Natural killer cell (primary cell): ENCODE measurements around the gene HIRIP3. TPM values are rescaled to one million over a fixed set of nuclear protein-coding genes. Genes with fewer than 3 reads are reported as not detected.
"Not testable (repeated sequence)": the region's sequence is repeated elsewhere in the genome, so short reads cannot be mapped to it uniquely, and the experiment has no call there.

Experiments used
- ATAC-seq, 3 donors: fragments of 150-1000 bp in 2 of 3; fragments of 200-7000 bp in 1 of 3; cut with Tn5 transposase; 1 replicate in 1 of 3; 2 replicates in 2 of 3; pipeline ENCODE4 v1.10.0; 2021; ENCODE audit warnings: mild to moderate bottlenecking in 2 of 3, moderate library complexity in 2 of 3
- DNase-seq, 2 donors: peaks; one replicate each; pipeline versions ENCODE4 v3.0.0 to v3.0.0-alpha.2; 2013 to 2021; ENCODE audit warnings: mixed read lengths in 1 of 2
- H3K27ac ChIP-seq: one replicate; pipeline ENCODE4 v1.5.1; 2013; ENCODE audit warnings: mild to moderate bottlenecking, low read length
- H3K27me3 ChIP-seq: one replicate; pipeline ENCODE4 v1.6.1; 2013; ENCODE audit warnings: low read length; ENCODE audit not compliant: control insufficient read depth, insufficient read depth
- H3K36me3 ChIP-seq: one replicate; pipeline ENCODE4 v1.6.1; 2013; ENCODE audit warnings: low read length; ENCODE audit not compliant: control insufficient read depth, insufficient read depth
- H3K4me1 ChIP-seq: one replicate; pipeline ENCODE4 v1.6.1; 2013; ENCODE audit warnings: low read length; ENCODE audit not compliant: control insufficient read depth, insufficient read depth
- H3K4me3 ChIP-seq: one replicate; pipeline ENCODE4 v1.5.1; 2013; ENCODE audit warnings: low read length
- H3K9me3 ChIP-seq: one replicate; pipeline ENCODE4 v1.6.1; 2013; ENCODE audit warnings: low read length; ENCODE audit not compliant: control insufficient read depth, insufficient read depth
- H3K27ac Mint-ChIP-seq, 2 donors: one replicate each; pipeline ENCODE4 v1.8.0; 2022; ENCODE audit warnings: mild to moderate bottlenecking in 2 of 2, mixed read lengths in 2 of 2, moderate library complexity in 1 of 2
- H3K27me3 Mint-ChIP-seq, 2 donors: one replicate each; pipeline ENCODE4 v1.8.0; 2022; ENCODE audit warnings: low read depth in 2 of 2, mixed read lengths in 2 of 2
- H3K36me3 Mint-ChIP-seq: one replicate; pipeline ENCODE4 v1.8.0; 2022; ENCODE audit warnings: mixed read lengths
- H3K4me1 Mint-ChIP-seq, 2 donors: one replicate each; pipeline ENCODE4 v1.8.0; 2022; ENCODE audit warnings: mixed read lengths in 2 of 2
- H3K4me3 Mint-ChIP-seq: one replicate; pipeline ENCODE4 v1.8.0; 2022; ENCODE audit warnings: mild to moderate bottlenecking, moderate library complexity, mixed read lengths
- H3K9me3 Mint-ChIP-seq, 2 donors: one replicate each; pipeline ENCODE4 v1.8.0; 2022; ENCODE audit warnings: mixed read lengths in 2 of 2
- WGBS: methylation state at CpG from one replicate; pipeline ENCODE4 v1.1.7; 2013; ENCODE audit warnings: missing lambda C conversion rate; ENCODE audit not compliant: insufficient coverage; 5-methylcytosine and 5-hydroxymethylcytosine counted together
- intact Hi-C: fragments of 100-400 bp; cut with micrococcal nuclease; formaldehyde crosslinking; loops from one replicate; pipeline ENCODE4 v1.14.2; 2022
- total RNA-seq, 4 donors: library from RNA; stranded (reverse); fragments of 120-200 nt in 1 of 4; gene quantifications; one replicate each; pipeline versions ENCODE4 v1.2.3 to v1.2.4, GENCODE V29; 2013 to 2022
- TF ChIP-seq, protein P1 (sequence below): fragments of 200-600 bp; IDR thresholded peaks from one replicate; pipeline ENCODE4 v1.8.0; 2022; ENCODE audit warnings: antibody characterized with exemption

HIRIP3 gene
- total RNA-seq, 3 donors from 2014 or later (not counting 1 experiment from before 2014, with no cell fraction given), result 11.1 to 13.4 (median 12.7) TPM

DNA sequence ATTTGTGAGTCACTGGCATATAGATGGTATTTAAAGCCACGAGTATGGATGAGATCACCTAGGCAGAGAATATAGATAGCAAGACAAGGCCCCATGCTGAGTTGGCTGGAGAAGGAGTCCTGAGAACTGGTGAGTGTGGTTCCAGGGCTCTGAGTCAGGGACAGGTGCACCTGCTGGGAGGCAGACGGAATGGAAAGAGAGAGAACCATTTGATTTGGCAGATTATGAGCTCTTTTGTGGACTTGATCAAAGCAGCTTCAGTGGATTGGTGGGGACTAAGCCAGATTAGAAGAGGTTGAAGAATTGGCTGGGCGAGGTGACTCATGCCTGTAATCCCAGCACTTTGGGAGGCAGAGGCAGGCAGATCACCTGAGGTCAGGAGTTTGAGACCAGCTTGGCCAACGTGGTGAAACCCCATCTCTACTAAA is 23.3 kb upstream of the HIRIP3 start:
- Histone ChIP-seq H3K36me3 (no peaks in the 10 kb centered on the region), H3K27me3 (no peaks in the 10 kb centered on the region), H3K27ac (no peak overlapping the region), H3K4me3 (no peak overlapping the region), H3K4me1 (peaks cover 12% of the 10 kb centered on the region), H3K9me3 (no peaks in the 10 kb centered on the region)
- no peaks in the 10 kb centered on the region for H3K9me3 Mint-ChIP-seq
- no peak overlapping the region for H3K4me3 Mint-ChIP-seq
- 77% methylated on average over 3 of the region's 4 CpGs for WGBS
- DNase-seq (no peak), ATAC-seq (no peak)
- no peaks in the 10 kb centered on the region for H3K36me3 Mint-ChIP-seq
- TF ChIP-seq, protein P1, sequence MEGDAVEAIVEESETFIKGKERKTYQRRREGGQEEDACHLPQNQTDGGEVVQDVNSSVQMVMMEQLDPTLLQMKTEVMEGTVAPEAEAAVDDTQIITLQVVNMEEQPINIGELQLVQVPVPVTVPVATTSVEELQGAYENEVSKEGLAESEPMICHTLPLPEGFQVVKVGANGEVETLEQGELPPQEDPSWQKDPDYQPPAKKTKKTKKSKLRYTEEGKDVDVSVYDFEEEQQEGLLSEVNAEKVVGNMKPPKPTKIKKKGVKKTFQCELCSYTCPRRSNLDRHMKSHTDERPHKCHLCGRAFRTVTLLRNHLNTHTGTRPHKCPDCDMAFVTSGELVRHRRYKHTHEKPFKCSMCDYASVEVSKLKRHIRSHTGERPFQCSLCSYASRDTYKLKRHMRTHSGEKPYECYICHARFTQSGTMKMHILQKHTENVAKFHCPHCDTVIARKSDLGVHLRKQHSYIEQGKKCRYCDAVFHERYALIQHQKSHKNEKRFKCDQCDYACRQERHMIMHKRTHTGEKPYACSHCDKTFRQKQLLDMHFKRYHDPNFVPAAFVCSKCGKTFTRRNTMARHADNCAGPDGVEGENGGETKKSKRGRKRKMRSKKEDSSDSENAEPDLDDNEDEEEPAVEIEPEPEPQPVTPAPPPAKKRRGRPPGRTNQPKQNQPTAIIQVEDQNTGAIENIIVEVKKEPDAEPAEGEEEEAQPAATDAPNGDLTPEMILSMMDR, result no peak
- peaks cover 0 to 14% of the 10 kb centered on the region in 2 donors for H3K27me3 Mint-ChIP-seq
- no peak overlapping the region for H3K27ac Mint-ChIP-seq
- peaks cover 8 to 13% of the 10 kb centered on the region in 2 donors for H3K4me1 Mint-ChIP-seq
- intact Hi-C loops, result no loop called here

DNA sequence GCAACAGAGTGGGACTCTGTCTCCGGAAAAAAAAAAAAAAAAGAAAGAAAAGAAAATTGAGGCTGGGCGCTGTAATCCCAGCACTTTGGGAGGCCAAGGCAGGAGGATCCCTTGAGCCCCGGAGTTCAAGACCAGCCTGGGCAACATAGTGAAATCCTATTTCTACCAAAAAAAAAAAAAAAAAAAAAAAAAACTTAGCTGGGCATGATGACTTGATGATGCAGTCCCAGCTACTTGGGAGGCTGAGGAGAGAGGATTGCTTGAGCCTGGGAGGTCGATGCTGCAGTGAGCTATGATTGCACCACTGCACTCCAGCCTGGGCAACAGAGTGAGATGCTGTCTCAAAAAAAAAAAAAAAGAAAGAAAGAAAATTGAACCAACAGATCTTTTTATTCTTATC is 22.5 kb upstream of the HIRIP3 start:
- H3K36me3 ChIP-seq, H3K27ac ChIP-seq, ATAC-seq, H3K4me3 Mint-ChIP-seq, H3K27ac Mint-ChIP-seq, H3K27me3 ChIP-seq, H3K4me3 ChIP-seq, H3K36me3 Mint-ChIP-seq, H3K9me3 ChIP-seq, intact Hi-C loops, DNase-seq, H3K9me3 Mint-ChIP-seq: not testable (repeated sequence)
- H3K4me1 ChIP-seq, result peaks cover 12% of the 10 kb centered on the region
- Mint-ChIP-seq H3K4me1 (peaks cover 8 to 13% of the 10 kb centered on the region in 2 donors), H3K27me3 (peaks cover 0 to 14% of the 10 kb centered on the region in 2 donors)
- WGBS, result 75% methylated on average over 1 of the region's 4 CpGs

DNA sequence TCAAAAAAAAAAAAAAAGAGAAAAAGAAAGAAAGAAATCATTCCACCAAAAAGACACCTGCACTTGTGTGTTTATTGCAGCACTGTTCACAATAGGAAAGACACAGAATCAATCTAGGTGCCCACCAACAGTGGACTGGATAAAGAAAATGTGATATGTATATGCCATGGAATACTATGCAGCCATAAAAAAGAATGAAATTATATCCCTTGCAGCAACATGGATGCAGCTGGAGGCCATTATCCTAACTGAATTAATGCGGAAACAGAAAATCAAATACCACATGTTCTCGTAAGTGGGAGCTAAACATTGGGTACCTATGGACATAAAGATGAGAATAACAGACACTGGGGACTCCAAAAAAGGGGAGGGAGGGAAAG is 21.9 kb upstream of the HIRIP3 start:
- Mint-ChIP-seq H3K36me3 (no peaks in the 10 kb centered on the region), H3K27ac (no peak overlapping the region), H3K27me3 (peaks cover under 1 to 14% of the 10 kb centered on the region in 2 donors), H3K9me3 (no peaks in the 10 kb centered on the region), H3K4me3 (no peak overlapping the region), H3K4me1 (peaks cover 8 to 13% of the 10 kb centered on the region in 2 donors)
- Histone ChIP-seq H3K4me3 (no peak overlapping the region), H3K27me3 (no peaks in the 10 kb centered on the region), H3K9me3 (no peaks in the 10 kb centered on the region), H3K4me1 (peaks cover 12% of the 10 kb centered on the region), H3K36me3 (no peaks in the 10 kb centered on the region), H3K27ac (no peak overlapping the region)
- 100% methylated on average over 2 of the region's 2 CpGs for WGBS
- no peak for ATAC-seq
- intact Hi-C loops, result no loop called here
- DNase-seq, result no peak
- TF ChIP-seq, protein P1, result no peak

DNA sequence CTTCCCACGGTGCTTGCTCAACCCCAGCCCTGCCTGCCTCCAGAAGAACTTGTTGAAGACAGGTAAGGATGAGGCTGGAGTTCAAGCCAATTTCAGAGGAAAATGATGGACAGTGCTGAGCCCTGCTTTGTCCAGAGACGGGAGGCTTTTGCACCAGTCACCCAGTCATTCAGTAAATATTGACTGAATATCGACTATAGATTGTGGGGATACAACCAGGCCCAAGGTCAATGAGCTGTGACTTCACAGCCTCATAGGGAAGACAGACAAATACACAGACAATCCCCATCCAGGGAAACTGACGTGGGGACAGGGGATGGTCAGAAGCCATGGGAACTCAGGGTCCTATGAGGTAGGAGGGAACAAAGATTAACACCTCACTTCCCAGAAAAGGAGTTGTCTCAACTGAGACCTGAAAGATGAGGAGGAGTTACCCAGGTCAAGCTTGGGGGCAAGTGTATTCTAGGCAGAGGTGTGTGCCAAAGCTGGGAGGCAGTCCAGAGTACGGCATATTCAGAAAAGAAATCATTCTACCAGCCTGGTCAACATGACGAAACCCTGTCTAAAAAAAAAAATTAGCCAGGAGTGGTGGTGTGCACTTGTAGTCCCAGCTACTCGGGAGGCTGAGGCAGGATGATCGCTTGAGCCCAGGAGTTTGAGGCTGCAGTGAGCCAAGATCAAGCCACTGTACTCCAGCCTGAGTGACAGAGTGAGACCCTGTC is 21.3 kb upstream of the HIRIP3 start:
- Mint-ChIP-seq H3K4me3 (no peak overlapping the region), H3K36me3 (no peaks in the 10 kb centered on the region), H3K27ac (no peak overlapping the region), H3K4me1 (peaks cover 13 to 18% of the 10 kb centered on the region in 2 donors), H3K27me3 (peaks cover 6 to 19% of the 10 kb centered on the region in 2 donors), H3K9me3 (no peaks in the 10 kb centered on the region)
- intact Hi-C loops, result no loop called here
- Histone ChIP-seq H3K4me1 (peaks cover 11% of the 10 kb centered on the region), H3K27me3 (peaks cover under 1% of the 10 kb centered on the region), H3K36me3 (no peaks in the 10 kb centered on the region), H3K9me3 (no peaks in the 10 kb centered on the region), H3K4me3 (no peak overlapping the region), H3K27ac (no peak overlapping the region)
- 93% methylated on average over 7 of the region's 8 CpGs for WGBS
- DNase-seq, result no peak
- TF ChIP-seq, protein P1, result no peak
- ATAC-seq, result no peak

DNA sequence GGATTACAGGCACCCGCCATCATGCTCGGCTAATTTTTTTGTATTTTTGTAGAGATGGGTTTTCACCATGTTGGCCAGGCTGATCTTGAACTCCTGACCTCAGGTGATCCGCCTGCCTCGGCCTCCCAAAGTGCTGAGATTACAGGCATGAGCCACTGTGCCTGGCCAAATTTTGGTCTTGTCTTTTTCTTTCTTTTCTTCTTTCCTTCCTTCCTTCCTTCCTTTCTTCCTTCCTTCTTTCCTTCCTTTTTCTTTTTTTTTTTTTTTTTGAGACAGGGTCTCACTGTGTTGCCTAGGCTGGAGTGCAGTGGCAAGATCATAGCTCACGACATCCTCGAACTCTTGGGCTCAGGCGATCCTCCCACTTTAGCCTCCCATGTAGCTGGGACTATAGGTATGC is 20.0 kb upstream of the HIRIP3 start:
- H3K9me3 ChIP-seq, H3K36me3 ChIP-seq, ATAC-seq, DNase-seq, H3K4me3 ChIP-seq, intact Hi-C loops, H3K36me3 Mint-ChIP-seq, H3K4me3 Mint-ChIP-seq, H3K27ac Mint-ChIP-seq, H3K4me1 ChIP-seq, H3K9me3 Mint-ChIP-seq, H3K27me3 ChIP-seq, H3K27ac ChIP-seq: not testable (repeated sequence)
- Mint-ChIP-seq H3K27me3 (peaks cover 7 to 20% of the 10 kb centered on the region in 2 donors), H3K4me1 (peaks cover 5 to 13% of the 10 kb centered on the region in 2 donors)
- WGBS, result 99% methylated on average over 7 of the region's 7 CpGs

DNA sequence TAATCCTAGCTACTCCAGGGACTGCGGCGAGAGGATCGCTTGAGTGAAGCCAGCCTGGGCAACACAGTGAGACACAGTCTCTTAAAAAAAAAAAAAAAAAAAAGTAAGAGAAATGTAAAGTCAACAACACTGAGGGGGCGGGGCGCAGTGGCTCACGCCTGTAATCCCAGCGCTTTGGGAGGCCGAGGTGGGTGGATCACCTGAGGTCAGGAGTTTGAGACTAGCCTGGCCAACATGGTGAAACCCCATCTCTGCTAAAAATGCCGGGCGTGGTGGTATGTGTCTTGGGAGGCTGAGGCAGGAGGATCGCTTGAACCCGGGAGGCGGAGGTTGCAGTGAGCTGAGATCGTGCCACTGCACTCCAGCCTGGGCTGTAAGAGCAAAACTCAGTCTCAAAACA is 17.2 kb upstream of the HIRIP3 start:
- H3K36me3 Mint-ChIP-seq, H3K9me3 ChIP-seq, H3K36me3 ChIP-seq, H3K9me3 Mint-ChIP-seq, intact Hi-C loops, ATAC-seq, H3K27ac ChIP-seq, DNase-seq, H3K27ac Mint-ChIP-seq, H3K4me3 ChIP-seq, H3K4me3 Mint-ChIP-seq: not testable (repeated sequence)
- peaks cover 13% of the 10 kb centered on the region for H3K27me3 ChIP-seq
- peaks cover 5 to 17% of the 10 kb centered on the region in 2 donors for H3K4me1 Mint-ChIP-seq
- WGBS, result 89% methylated on average over 10 of the region's 14 CpGs
- peaks cover 14% of the 10 kb centered on the region for H3K4me1 ChIP-seq
- peaks cover 7 to 32% of the 10 kb centered on the region in 2 donors for H3K27me3 Mint-ChIP-seq
